NB4 (cell line): ENCODE measurements around the gene SGSH.

ENCODE experiments used
- TF ChIP-seq, protein P1 (sequence below): IDR thresholded peaks from 2 replicates; pipeline ENCODE4 v1.6.1; 2011; ENCODE audit warnings: low read depth, low read length
- TF ChIP-seq, protein P2 (sequence below): IDR thresholded peaks from one replicate; pipeline ENCODE4 v1.5.1; 2012; ENCODE audit warnings: low read depth, low read length

GRCh38 chr17:80243526-80244433 lies 23.6 kb upstream of the SGSH start:
- TF ChIP-seq, protein P1, sequence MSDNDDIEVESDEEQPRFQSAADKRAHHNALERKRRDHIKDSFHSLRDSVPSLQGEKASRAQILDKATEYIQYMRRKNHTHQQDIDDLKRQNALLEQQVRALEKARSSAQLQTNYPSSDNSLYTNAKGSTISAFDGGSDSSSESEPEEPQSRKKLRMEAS, result no peak
- TF ChIP-seq, protein P2, sequence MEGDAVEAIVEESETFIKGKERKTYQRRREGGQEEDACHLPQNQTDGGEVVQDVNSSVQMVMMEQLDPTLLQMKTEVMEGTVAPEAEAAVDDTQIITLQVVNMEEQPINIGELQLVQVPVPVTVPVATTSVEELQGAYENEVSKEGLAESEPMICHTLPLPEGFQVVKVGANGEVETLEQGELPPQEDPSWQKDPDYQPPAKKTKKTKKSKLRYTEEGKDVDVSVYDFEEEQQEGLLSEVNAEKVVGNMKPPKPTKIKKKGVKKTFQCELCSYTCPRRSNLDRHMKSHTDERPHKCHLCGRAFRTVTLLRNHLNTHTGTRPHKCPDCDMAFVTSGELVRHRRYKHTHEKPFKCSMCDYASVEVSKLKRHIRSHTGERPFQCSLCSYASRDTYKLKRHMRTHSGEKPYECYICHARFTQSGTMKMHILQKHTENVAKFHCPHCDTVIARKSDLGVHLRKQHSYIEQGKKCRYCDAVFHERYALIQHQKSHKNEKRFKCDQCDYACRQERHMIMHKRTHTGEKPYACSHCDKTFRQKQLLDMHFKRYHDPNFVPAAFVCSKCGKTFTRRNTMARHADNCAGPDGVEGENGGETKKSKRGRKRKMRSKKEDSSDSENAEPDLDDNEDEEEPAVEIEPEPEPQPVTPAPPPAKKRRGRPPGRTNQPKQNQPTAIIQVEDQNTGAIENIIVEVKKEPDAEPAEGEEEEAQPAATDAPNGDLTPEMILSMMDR, result no peak
